ENCODE results near the gene THBS3.
"Not testable (repeated sequence)": the region's sequence is repeated elsewhere in the genome, so short reads cannot be mapped to it uniquely, and the experiment has no call there.

THBS3 gene

GRCh38 chr1:155206891-155207805, 549 bp downstream of the THBS3 start:
- peak; percentile 81 for DNase-seq (ENCODE audit: low read depth)

- no peak for DNase-seq (ENCODE audit: low read depth)
Observed at GRCh38 chr1:155205969-155206593, 1.6 kb downstream of the THBS3 start.

GRCh38 chr1:155205035-155205434, 2.7 kb downstream of the THBS3 start:
- no peak for DNase-seq (ENCODE audit: low read depth)

- no peak for DNase-seq (ENCODE audit: low read depth)
Observed at GRCh38 chr1:155202731-155203515, 4.8 kb downstream of the THBS3 start.

GRCh38 chr1:155202198-155202597, 5.5 kb downstream of the THBS3 start:
- no peak for DNase-seq (ENCODE audit: low read depth)

GRCh38 chr1:155200920-155201319, 6.8 kb downstream of the THBS3 start:
- DNase-seq (ENCODE audit: low read depth) = no peak

GRCh38 chr1:155199792-155200191, 7.9 kb downstream of the THBS3 start:
- DNase-seq (ENCODE audit: low read depth) = no peak

- DNase-seq (ENCODE audit: low read depth) = no peak
Observed at GRCh38 chr1:155198547-155198906, 9.2 kb downstream of the THBS3 start.

GRCh38 chr1:155197901-155198546, 9.7 kb downstream of the THBS3 start:
- no peak for DNase-seq (ENCODE audit: low read depth)

- DNase-seq (ENCODE audit: low read depth) = no peak
Observed at GRCh38 chr1:155196893-155197638, 10.6 kb downstream of the THBS3 start.

- DNase-seq (ENCODE audit: low read depth) = no peak
Observed at GRCh38 chr1:155196103-155196892, 11.4 kb downstream of the THBS3 start.

GRCh38 chr1:155195201-155196102, 12.2 kb downstream of the THBS3 start:
- no peak for DNase-seq (ENCODE audit: low read depth)

- DNase-seq (ENCODE audit: low read depth) = not testable (repeated sequence)
Observed at GRCh38 chr1:155193991-155194240, 13.8 kb downstream of the THBS3 start.

- DNase-seq (ENCODE audit: low read depth) = peak; percentile 47
Observed at GRCh38 chr1:155193275-155193990, 14.3 kb downstream of the THBS3 start.

GRCh38 chr1:155192346-155193274, 15.1 kb downstream of the THBS3 start:
- no peak for DNase-seq (ENCODE audit: low read depth)

GRCh38 chr1:155191904-155192303, 15.8 kb downstream of the THBS3 start:
- DNase-seq (ENCODE audit: low read depth) = no peak

- not testable (repeated sequence) for DNase-seq (ENCODE audit: low read depth)
Observed at GRCh38 chr1:155189926-155190325, 17.8 kb downstream of the THBS3 start.

GRCh38 chr1:155188268-155188667, 19.4 kb downstream of the THBS3 start:
- no peak for DNase-seq (ENCODE audit: low read depth)
